SJCRH30 (cell line): ENCODE data around the gene KIF21B. TPM values are rescaled to one million over a fixed set of nuclear protein-coding genes. Genes with fewer than 3 reads are reported as not detected.

Source experiments
- DNase-seq, 2 experiments: peaks; one replicate each; pipeline ENCODE4 v3.0.0-alpha.2; 2015 to 2020
- H3K27ac ChIP-seq: fragments of 250-450 bp; sonication (Bioruptor Pico); 2 replicates; pipeline ENCODE4 v1.5.1; 2020; ENCODE audit warnings: mild to moderate bottlenecking, moderate library complexity
- H3K27me3 ChIP-seq: fragments of 250-450 bp; sonication (Bioruptor Pico); 2 replicates; pipeline ENCODE4 v1.5.1; 2020; ENCODE audit warnings: mild to moderate bottlenecking, moderate library complexity
- H3K36me3 ChIP-seq: fragments of 250-450 bp; sonication (Bioruptor Pico); 2 replicates; pipeline ENCODE4 v1.5.1; 2020; ENCODE audit warnings: mild to moderate bottlenecking, moderate library complexity
- H3K4me1 ChIP-seq: fragments of 250-450 bp; sonication (Bioruptor Pico); 2 replicates; pipeline ENCODE4 v1.5.1; 2020; ENCODE audit warnings: mild to moderate bottlenecking, moderate library complexity
- H3K4me3 ChIP-seq: fragments of 250-450 bp; sonication (Bioruptor Pico); 2 replicates; pipeline ENCODE4 v1.5.1; 2020; ENCODE audit warnings: mild to moderate bottlenecking, moderate library complexity
- H3K9me3 ChIP-seq: fragments of 250-450 bp; sonication (Bioruptor Pico); replicated peaks from 2 replicates; pipeline ENCODE4 v1.5.1; 2020; ENCODE audit warnings: mild to moderate bottlenecking, moderate library complexity
- total RNA-seq: library from RNA; depleted of rRNA; stranded (reverse); fragments of >200 nt; shearing (Covaris generic); gene quantifications from 2 replicates; pipeline ENCODE4 v1.2.3, GENCODE V29; 2014

The KIF21B gene
- total RNA-seq, 1 experiment from 2014 or later, result 0.61 TPM

DNA sequence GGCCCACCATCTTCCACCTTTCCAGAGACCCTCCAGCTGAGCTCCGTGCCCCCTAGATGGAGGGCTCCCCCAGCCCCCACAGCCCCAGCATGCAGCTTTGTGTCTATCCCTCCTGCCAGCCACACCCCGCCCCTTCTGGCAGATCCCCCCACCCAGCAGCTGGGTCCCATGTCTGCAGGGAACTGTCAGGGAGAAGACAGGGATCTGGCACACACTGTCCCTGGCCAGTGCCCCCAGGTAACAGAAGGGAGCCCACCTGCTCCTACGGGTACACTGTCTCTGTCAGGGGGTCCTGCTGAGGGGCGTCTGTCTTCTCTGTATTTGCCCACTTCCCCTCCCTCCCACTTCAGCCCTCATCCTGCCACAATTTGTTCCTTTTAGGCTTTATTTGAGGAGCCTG lies 11.2 kb upstream of the KIF21B start:
- Histone ChIP-seq H3K4me1 (no peaks in the 10 kb centered on the region), H3K4me3 (no peak overlapping the region), H3K27ac (no peak overlapping the region), H3K9me3 (no peaks in the 10 kb centered on the region), H3K27me3 (peaks cover 31% of the 10 kb centered on the region), H3K36me3 (no peaks in the 10 kb centered on the region)
- no peak for DNase-seq

DNA sequence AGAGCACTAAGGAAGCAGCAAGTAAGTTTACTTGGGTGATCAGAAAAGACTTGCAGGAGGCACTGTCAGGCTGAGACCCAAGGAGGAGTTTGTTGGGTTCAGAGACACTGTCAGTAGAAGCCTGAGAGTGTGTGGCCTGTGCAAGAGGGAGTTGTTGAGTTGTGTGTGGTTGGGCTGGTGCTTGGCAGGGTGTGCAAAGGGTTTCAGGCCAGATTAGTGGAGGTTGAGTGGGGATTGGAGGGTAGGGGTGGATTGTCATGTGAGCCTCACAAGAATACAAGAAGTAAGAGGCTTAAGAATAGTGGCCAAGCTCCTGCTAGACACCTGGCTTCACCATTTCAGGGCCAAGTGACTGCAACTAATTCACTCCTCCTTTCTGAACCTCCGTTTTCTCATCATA lies 8.9 kb upstream of the KIF21B start:
- no peak for DNase-seq
- Histone ChIP-seq H3K9me3 (no peaks in the 10 kb centered on the region), H3K27me3 (peaks cover 36% of the 10 kb centered on the region), H3K27ac (no peak overlapping the region), H3K36me3 (no peaks in the 10 kb centered on the region), H3K4me1 (no peaks in the 10 kb centered on the region), H3K4me3 (no peak overlapping the region)

GRCh38 chr1:201028461-201028889 lies 5.0 kb upstream of the KIF21B start:
- H3K4me3 ChIP-seq, result no peak overlapping the region
- no peaks in the 10 kb centered on the region for H3K36me3 ChIP-seq
- DNase-seq, result no peak
- H3K4me1 ChIP-seq, result 0 out of 2 replicates have a peak, but pooled peaks cover 4% of the 10 kb centered on the region
- H3K9me3 ChIP-seq, result no peaks in the 10 kb centered on the region
- peaks cover 23% of the 10 kb centered on the region for H3K27me3 ChIP-seq
- H3K27ac ChIP-seq, result no peak overlapping the region

GRCh38 chr1:201026836-201027235 lies 3.3 kb upstream of the KIF21B start:
- H3K9me3 ChIP-seq, result no peaks in the 10 kb centered on the region
- DNase-seq, result no peak
- H3K27ac ChIP-seq, result no peak overlapping the region
- no peaks in the 10 kb centered on the region for H3K36me3 ChIP-seq
- peaks cover 24% of the 10 kb centered on the region for H3K27me3 ChIP-seq
- H3K4me1 ChIP-seq, result peaks cover 11% of the 10 kb centered on the region; the same call in 1 of the 2 replicates
- H3K4me3 ChIP-seq, result no peak overlapping the region

DNA sequence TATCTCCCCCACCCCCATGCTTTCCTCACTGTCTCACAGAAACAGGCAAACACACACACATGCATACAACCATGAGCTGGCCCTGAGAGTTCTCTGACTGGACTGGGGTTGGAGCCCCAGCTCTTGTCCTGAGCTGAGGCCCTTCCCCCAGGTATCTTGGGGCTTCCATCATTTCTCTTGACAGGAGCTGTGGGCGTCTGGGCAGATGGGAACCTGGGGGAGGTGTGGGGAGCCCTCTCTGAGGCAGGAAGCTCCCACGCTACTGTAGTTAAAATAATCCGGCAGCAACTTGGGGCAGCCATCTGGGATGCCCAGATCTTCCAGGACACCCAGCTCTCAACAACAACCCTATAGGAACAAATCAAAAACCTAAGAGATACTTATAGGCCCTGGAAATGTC lies 2.7 kb upstream of the KIF21B start:
- peaks cover 11% of the 10 kb centered on the region; the same call in 1 of the 2 replicates for H3K4me1 ChIP-seq
- H3K9me3 ChIP-seq, result no peaks in the 10 kb centered on the region
- DNase-seq, result no peak
- H3K4me3 ChIP-seq, result no peak overlapping the region
- no peak overlapping the region for H3K27ac ChIP-seq
- H3K36me3 ChIP-seq, result no peaks in the 10 kb centered on the region
- H3K27me3 ChIP-seq, result peaks cover 18% of the 10 kb centered on the region

GRCh38 chr1:201025571-201026002 lies 2.1 kb upstream of the KIF21B start:
- Histone ChIP-seq H3K9me3 (no peaks in the 10 kb centered on the region), H3K4me1 (peaks cover 11% of the 10 kb centered on the region; the same call in 1 of the 2 replicates), H3K27ac (no peak overlapping the region), H3K27me3 (peaks cover 18% of the 10 kb centered on the region), H3K4me3 (no peak overlapping the region), H3K36me3 (no peaks in the 10 kb centered on the region)
- DNase-seq, result no peak

DNA sequence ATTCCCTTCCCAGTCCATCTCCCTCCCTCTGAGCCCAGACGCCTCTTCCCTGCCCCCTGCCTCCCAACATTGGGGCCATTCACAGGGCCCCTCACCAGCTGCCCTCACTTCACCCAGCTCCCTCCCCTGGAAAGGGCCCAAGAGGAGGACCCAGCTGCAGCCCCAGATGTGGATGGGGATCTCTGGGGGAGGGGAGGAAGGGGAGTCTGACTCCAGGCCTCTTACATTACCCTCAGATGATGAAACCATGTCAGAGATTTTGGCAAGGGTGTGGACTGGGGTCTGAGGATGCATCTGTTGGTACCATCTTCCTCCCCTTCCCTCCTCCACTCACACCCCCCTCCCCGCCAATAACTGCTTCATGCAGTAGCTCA lies 1.1 kb upstream of the KIF21B start:
- H3K27me3 ChIP-seq, result peaks cover 18% of the 10 kb centered on the region
- H3K4me1 ChIP-seq, result peaks cover 12% of the 10 kb centered on the region; the same call in 1 of the 2 replicates
- H3K36me3 ChIP-seq, result no peaks in the 10 kb centered on the region
- no peaks in the 10 kb centered on the region for H3K9me3 ChIP-seq
- DNase-seq, result no peak
- H3K27ac ChIP-seq, result no peak overlapping the region
- no peak overlapping the region for H3K4me3 ChIP-seq

GRCh38 chr1:201023920-201024624 lies 558 bp upstream of the KIF21B start:
- Histone ChIP-seq H3K4me3 (no peak overlapping the region), H3K27me3 (peaks cover 13% of the 10 kb centered on the region), H3K4me1 (peaks cover 13% of the 10 kb centered on the region; the same call in 1 of the 2 replicates), H3K27ac (no peak overlapping the region), H3K9me3 (no peaks in the 10 kb centered on the region), H3K36me3 (no peaks in the 10 kb centered on the region)
- no peak for DNase-seq

DNA sequence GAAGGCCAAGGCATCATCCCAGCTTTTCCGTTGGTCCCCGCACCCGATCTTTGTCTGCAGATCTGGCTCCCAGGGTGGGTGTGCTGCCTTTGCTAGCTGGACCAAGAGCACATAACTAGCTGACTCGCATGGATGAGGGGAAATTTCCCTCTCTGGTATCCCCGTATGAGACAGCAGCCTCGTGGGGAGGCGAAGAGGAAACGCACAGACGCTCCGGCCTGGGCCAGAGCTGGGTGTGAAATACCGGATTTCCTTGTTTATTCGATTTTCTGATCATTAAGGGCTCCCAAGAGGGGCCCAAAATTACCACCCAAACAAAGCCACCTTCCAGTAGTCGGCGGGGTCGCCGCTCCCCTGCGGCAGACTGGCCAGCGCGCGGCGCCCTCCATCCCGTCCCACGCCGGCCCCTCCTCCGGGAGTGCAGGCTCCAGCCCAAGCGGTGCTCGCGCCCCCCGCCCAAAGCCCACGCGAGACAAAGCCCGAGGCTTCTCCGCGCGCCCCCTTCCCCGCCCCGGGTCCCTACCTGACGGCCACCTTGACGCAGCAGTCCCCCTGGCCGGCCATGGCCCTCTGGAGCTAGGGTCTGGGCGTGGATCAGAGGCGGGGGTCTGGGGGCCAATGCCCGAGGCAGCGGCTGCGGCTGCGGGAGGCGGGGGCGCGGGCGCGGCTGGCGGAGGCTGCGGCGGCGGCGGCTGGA lies 546 bp downstream of the KIF21B start:
- Histone ChIP-seq H3K36me3 (no peaks in the 10 kb centered on the region), H3K4me1 (peaks cover 14% of the 10 kb centered on the region; the same call in 1 of the 2 replicates), H3K9me3 (no peaks in the 10 kb centered on the region), H3K27me3 (peaks cover 9% of the 10 kb centered on the region), H3K4me3 (peak overlapping the region; percentile 59), H3K27ac (no peak overlapping the region)
- no peak for DNase-seq

DNA sequence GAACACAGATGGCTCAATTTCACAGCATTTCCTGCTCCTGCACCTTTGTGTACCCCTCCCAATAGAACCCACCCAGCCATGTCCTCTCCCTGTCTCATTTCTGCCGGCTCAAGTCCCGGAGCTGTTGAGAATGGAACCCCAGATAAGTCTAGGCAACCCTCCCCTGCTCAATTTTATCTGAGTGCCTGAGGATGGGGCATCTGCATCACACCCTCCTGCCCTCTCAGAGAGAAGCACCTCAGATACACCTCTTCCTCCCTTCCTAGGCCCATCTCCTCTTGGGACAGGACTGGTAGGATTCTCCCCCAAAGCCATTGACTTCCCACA lies 1.1 kb downstream of the KIF21B start:
- Histone ChIP-seq H3K36me3 (no peaks in the 10 kb centered on the region), H3K27me3 (peaks cover 9% of the 10 kb centered on the region), H3K4me1 (peaks cover 19% of the 10 kb centered on the region), H3K9me3 (no peaks in the 10 kb centered on the region), H3K27ac (no peak overlapping the region), H3K4me3 (peak overlapping the region; percentile 59)
- DNase-seq, result no peak

GRCh38 chr1:201021630-201022492 lies 1.7 kb downstream of the KIF21B start:
- DNase-seq, result no peak
- Histone ChIP-seq H3K9me3 (no peaks in the 10 kb centered on the region), H3K4me1 (peaks cover 25% of the 10 kb centered on the region), H3K36me3 (no peaks in the 10 kb centered on the region), H3K27me3 (peaks cover 7% of the 10 kb centered on the region), H3K27ac (no peak overlapping the region), H3K4me3 (no peak overlapping the region)

GRCh38 chr1:201020721-201021629 lies 2.5 kb downstream of the KIF21B start:
- no peak overlapping the region for H3K4me3 ChIP-seq
- H3K27me3 ChIP-seq, result peaks cover 7% of the 10 kb centered on the region
- H3K9me3 ChIP-seq, result no peaks in the 10 kb centered on the region
- peaks cover 34% of the 10 kb centered on the region for H3K4me1 ChIP-seq
- no peak overlapping the region for H3K27ac ChIP-seq
- no peak for DNase-seq
- H3K36me3 ChIP-seq, result no peaks in the 10 kb centered on the region

- H3K27me3 ChIP-seq, result peaks cover 7% of the 10 kb centered on the region
- no peaks in the 10 kb centered on the region for H3K9me3 ChIP-seq
- no peak for DNase-seq
- no peak overlapping the region for H3K4me3 ChIP-seq
- H3K27ac ChIP-seq, result no peak overlapping the region
- H3K4me1 ChIP-seq, result peaks cover 42% of the 10 kb centered on the region
- H3K36me3 ChIP-seq, result no peaks in the 10 kb centered on the region
These were observed 3.4 kb downstream of the KIF21B start for GRCh38 chr1:201020040-201020591.
